ENCODE data around the gene ISG15. TPM values are rescaled to one million over a fixed set of nuclear protein-coding genes. Genes with fewer than 3 reads are reported as not detected.

Gene ISG15
- total and polyA plus RNA-seq, 9 of the 15 experiments (the other 6 are each of a cell fraction or from before 2014, with no cell fraction given): 0.40 to 58.3 (median 12.2) TPM

DNA sequence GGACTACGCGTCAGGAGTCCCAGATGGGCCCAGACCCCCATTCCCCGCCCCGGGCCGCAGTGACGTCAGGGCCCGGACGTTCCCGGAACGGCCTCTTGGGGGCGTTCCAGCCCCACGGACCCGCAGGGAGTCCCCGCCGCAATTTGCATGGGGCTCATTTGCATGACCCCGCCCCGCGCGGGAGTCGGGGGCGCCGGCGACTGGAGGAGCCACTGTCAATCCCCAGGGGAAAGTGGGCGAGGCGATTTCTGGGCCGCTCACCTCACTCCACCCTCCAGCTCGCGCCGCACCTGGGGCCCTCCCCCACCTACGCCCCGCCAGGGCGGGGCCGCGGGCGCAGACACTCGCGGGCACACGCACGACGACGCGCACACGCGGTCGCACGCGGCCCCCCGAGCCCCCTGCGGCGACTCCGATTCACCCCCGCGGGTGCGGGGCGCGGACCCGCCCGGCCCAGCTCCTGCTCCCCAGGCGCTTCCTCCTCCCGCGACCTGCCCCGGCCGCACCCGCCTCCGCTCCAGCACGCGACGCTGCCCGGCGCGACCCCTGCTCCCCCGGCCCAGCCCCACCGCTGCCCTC lies 19.8 kb downstream of the ISG15 start (continued):
- TF ChIP-seq, protein P1, sequence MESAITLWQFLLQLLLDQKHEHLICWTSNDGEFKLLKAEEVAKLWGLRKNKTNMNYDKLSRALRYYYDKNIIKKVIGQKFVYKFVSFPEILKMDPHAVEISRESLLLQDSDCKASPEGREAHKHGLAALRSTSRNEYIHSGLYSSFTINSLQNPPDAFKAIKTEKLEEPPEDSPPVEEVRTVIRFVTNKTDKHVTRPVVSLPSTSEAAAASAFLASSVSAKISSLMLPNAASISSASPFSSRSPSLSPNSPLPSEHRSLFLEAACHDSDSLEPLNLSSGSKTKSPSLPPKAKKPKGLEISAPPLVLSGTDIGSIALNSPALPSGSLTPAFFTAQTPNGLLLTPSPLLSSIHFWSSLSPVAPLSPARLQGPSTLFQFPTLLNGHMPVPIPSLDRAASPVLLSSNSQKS (CRISPR knock-in tag; IDR thresholded peaks at IDR 0.05): no peak
- TF ChIP-seq MTA2 (IDR thresholded peaks at IDR 0.05; ENCODE audit: low read depth) (no peak), ATF1 (CRISPR knock-in tag; IDR thresholded peaks at IDR 0.05) (peak; percentile 64), ATF1 (tag; IDR thresholded peaks at IDR 0.05) (peak; percentile 96), PHB (CRISPR knock-in tag; IDR thresholded peaks at IDR 0.05) (no peak), GTF2E2 (tag; IDR thresholded peaks at IDR 0.05) (no peak), POLR2B (IDR thresholded peaks at IDR 0.05; ENCODE audit: low read depth, partially characterized antibody) (no peak), ELF4 (CRISPR knock-in tag; IDR thresholded peaks at IDR 0.05) (no peak), LARP7 (IDR thresholded peaks at IDR 0.05) (no peak), SRSF1 (IDR thresholded peaks at IDR 0.05; ENCODE audit: low read depth, low read length) (no peak), PCBP1 (IDR thresholded peaks at IDR 0.05; ENCODE audit: low read depth, low read length, poor library complexity, severe bottlenecking) (peak; percentile 77)
- TF ChIP-seq, protein P2, sequence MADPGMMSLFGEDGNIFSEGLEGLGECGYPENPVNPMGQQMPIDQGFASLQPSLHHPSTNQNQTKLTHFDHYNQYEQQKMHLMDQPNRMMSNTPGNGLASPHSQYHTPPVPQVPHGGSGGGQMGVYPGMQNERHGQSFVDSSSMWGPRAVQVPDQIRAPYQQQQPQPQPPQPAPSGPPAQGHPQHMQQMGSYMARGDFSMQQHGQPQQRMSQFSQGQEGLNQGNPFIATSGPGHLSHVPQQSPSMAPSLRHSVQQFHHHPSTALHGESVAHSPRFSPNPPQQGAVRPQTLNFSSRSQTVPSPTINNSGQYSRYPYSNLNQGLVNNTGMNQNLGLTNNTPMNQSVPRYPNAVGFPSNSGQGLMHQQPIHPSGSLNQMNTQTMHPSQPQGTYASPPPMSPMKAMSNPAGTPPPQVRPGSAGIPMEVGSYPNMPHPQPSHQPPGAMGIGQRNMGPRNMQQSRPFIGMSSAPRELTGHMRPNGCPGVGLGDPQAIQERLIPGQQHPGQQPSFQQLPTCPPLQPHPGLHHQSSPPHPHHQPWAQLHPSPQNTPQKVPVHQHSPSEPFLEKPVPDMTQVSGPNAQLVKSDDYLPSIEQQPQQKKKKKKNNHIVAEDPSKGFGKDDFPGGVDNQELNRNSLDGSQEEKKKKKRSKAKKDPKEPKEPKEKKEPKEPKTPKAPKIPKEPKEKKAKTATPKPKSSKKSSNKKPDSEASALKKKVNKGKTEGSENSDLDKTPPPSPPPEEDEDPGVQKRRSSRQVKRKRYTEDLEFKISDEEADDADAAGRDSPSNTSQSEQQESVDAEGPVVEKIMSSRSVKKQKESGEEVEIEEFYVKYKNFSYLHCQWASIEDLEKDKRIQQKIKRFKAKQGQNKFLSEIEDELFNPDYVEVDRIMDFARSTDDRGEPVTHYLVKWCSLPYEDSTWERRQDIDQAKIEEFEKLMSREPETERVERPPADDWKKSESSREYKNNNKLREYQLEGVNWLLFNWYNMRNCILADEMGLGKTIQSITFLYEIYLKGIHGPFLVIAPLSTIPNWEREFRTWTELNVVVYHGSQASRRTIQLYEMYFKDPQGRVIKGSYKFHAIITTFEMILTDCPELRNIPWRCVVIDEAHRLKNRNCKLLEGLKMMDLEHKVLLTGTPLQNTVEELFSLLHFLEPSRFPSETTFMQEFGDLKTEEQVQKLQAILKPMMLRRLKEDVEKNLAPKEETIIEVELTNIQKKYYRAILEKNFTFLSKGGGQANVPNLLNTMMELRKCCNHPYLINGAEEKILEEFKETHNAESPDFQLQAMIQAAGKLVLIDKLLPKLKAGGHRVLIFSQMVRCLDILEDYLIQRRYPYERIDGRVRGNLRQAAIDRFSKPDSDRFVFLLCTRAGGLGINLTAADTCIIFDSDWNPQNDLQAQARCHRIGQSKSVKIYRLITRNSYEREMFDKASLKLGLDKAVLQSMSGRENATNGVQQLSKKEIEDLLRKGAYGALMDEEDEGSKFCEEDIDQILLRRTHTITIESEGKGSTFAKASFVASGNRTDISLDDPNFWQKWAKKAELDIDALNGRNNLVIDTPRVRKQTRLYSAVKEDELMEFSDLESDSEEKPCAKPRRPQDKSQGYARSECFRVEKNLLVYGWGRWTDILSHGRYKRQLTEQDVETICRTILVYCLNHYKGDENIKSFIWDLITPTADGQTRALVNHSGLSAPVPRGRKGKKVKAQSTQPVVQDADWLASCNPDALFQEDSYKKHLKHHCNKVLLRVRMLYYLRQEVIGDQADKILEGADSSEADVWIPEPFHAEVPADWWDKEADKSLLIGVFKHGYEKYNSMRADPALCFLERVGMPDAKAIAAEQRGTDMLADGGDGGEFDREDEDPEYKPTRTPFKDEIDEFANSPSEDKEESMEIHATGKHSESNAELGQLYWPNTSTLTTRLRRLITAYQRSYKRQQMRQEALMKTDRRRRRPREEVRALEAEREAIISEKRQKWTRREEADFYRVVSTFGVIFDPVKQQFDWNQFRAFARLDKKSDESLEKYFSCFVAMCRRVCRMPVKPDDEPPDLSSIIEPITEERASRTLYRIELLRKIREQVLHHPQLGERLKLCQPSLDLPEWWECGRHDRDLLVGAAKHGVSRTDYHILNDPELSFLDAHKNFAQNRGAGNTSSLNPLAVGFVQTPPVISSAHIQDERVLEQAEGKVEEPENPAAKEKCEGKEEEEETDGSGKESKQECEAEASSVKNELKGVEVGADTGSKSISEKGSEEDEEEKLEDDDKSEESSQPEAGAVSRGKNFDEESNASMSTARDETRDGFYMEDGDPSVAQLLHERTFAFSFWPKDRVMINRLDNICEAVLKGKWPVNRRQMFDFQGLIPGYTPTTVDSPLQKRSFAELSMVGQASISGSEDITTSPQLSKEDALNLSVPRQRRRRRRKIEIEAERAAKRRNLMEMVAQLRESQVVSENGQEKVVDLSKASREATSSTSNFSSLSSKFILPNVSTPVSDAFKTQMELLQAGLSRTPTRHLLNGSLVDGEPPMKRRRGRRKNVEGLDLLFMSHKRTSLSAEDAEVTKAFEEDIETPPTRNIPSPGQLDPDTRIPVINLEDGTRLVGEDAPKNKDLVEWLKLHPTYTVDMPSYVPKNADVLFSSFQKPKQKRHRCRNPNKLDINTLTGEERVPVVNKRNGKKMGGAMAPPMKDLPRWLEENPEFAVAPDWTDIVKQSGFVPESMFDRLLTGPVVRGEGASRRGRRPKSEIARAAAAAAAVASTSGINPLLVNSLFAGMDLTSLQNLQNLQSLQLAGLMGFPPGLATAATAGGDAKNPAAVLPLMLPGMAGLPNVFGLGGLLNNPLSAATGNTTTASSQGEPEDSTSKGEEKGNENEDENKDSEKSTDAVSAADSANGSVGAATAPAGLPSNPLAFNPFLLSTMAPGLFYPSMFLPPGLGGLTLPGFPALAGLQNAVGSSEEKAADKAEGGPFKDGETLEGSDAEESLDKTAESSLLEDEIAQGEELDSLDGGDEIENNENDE (IDR thresholded peaks at IDR 0.05; ENCODE audit: low read depth, low read length): no peak
- TF ChIP-seq, protein P3, sequence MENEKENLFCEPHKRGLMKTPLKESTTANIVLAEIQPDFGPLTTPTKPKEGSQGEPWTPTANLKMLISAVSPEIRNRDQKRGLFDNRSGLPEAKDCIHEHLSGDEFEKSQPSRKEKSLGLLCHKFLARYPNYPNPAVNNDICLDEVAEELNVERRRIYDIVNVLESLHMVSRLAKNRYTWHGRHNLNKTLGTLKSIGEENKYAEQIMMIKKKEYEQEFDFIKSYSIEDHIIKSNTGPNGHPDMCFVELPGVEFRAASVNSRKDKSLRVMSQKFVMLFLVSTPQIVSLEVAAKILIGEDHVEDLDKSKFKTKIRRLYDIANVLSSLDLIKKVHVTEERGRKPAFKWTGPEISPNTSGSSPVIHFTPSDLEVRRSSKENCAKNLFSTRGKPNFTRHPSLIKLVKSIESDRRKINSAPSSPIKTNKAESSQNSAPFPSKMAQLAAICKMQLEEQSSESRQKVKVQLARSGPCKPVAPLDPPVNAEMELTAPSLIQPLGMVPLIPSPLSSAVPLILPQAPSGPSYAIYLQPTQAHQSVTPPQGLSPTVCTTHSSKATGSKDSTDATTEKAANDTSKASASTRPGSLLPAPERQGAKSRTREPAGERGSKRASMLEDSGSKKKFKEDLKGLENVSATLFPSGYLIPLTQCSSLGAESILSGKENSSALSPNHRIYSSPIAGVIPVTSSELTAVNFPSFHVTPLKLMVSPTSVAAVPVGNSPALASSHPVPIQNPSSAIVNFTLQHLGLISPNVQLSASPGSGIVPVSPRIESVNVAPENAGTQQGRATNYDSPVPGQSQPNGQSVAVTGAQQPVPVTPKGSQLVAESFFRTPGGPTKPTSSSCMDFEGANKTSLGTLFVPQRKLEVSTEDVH (IDR thresholded peaks at IDR 0.05; ENCODE audit: low read depth, partially characterized antibody): peak; percentile 84
